Thymus (tissue), 11 donors: ENCODE results near the gene NEK1. TPM values are rescaled to one million over a fixed set of nuclear protein-coding genes. Genes with fewer than 3 reads are reported as not detected.

Source experiments
- DNase-seq, 9 donors: peaks; one replicate each; pipeline ENCODE4 v3.0.0-alpha.2; 2013; ENCODE audit warnings: low spot score in 9 of 9, low read depth in 6 of 9, missing footprints in 1 of 9
- H3K27ac ChIP-seq, 2 donors: one replicate each; pipeline ENCODE4 v1.5.1; 2013; ENCODE audit warnings: control low read depth in 1 of 2, low read depth in 1 of 2, low read length in 1 of 2, mild to moderate bottlenecking in 1 of 2, moderate library complexity in 1 of 2
- H3K27me3 ChIP-seq, 2 donors: one replicate each; pipeline ENCODE4 v1.5.1; 2013; ENCODE audit warnings: low read length in 1 of 2; ENCODE audit not compliant: control insufficient read depth in 2 of 2, insufficient read depth in 1 of 2
- H3K36me3 ChIP-seq, 2 donors: one replicate each; pipeline ENCODE4 v1.5.1; 2013; ENCODE audit warnings: low read length in 1 of 2, mild to moderate bottlenecking in 1 of 2, moderate library complexity in 1 of 2; ENCODE audit not compliant: control insufficient read depth in 2 of 2, insufficient read depth in 2 of 2
- H3K4me1 ChIP-seq, 2 donors: one replicate each; pipeline ENCODE4 v1.5.1; 2013; ENCODE audit warnings: low read length in 2 of 2; ENCODE audit not compliant: control insufficient read depth in 2 of 2, insufficient read depth in 2 of 2
- H3K4me3 ChIP-seq, 2 donors: one replicate each; pipeline ENCODE4 v1.5.1; 2013; ENCODE audit warnings: low read length in 2 of 2, control low read depth in 1 of 2, mild to moderate bottlenecking in 1 of 2
- H3K9me3 ChIP-seq, 2 donors: one replicate each; pipeline ENCODE4 v1.5.1; 2013; ENCODE audit warnings: low read length in 1 of 2, mild to moderate bottlenecking in 1 of 2; ENCODE audit not compliant: control insufficient read depth in 2 of 2, insufficient read depth in 1 of 2
- WGBS: extraction: QIAGEN DNeasy Blood & Tissue Kit; methylation state at CpG from one replicate; pipeline ENCODE4 v1.1.7; 2013; 5-methylcytosine and 5-hydroxymethylcytosine counted together
- polyA plus RNA-seq: library from polyadenylated mRNA; stranded (reverse); fragments of 200-250 nt; gene quantifications from one replicate; pipeline ENCODE4 v1.2.3, GENCODE V29; 2013
- total RNA-seq: library from RNA; stranded (reverse); fragments of 120-200 nt; gene quantifications from one replicate; pipeline ENCODE4 v1.2.4, GENCODE V29; 2013
- donor health status: healthy.

NEK1 gene
- total and polyA plus RNA-seq, 2 donors: 9.9 to 10.2 TPM

DNA sequence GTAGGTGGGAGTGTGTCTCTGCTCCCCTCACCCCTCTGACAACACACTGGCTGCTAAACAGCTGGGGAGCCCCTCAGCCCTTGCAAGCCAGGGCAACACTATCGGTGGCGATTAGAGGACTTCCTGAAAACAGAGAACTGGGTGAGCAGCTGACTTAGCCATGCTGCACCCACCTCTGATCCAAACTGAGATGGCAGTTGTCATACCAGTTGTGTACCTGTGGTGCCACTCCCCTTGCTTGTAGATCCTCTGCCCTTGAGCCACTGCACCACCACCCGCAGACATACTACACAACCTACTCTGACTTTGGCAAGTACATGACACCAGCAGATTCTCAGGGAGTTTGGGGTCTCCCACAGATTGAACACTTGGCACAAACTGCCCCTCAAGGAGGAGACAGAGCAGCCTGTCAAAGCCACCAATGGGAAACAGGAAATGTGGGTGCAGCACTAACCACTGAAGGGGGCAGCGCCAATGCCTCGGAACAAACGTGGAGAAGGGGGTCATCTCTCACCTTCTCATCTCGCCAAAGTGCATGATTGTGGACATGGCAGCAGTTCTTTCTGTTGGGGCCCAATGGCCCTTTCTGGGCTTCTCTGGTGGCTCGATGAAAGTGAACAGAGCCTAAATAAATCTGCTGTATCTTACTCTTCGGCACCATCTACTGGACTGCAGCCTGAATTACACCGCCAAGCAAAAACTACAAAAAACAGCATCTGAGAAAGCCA lies 119.8 kb downstream of the NEK1 start:
- Histone ChIP-seq H3K9me3 (no peaks in the 10 kb centered on the region), H3K27me3 (no peaks in the 10 kb centered on the region), H3K4me1 (peaks cover 0 to 3% of the 10 kb centered on the region in 2 donors), H3K36me3 (no peaks in the 10 kb centered on the region), H3K4me3 (no peak overlapping the region), H3K27ac (no peak overlapping the region)
- DNase-seq: peak in 8 of 9 donors; percentile 15 to 62 (median 28)
- WGBS: 79% methylated on average over 10 of the region's 10 CpGs

DNA sequence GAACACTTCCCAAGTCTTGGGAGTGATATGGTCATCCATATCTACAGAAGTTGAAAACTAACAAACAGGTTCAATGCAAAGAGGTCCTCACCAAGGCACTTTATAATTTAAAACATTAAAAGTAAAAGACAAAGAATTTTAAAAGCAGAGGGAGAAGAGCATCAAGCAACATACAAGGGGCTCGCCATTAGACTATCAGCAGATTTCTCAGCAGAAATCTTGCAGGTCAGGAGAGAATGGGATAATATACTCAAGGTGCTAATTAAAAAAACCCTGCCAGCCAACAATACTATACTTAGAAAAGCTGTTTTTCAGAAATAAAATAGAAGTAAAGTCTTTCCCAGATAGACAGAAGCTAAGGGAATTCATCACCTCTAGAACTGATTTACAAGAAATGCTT lies 121.2 kb downstream of the NEK1 start:
- no peaks in the 10 kb centered on the region for H3K9me3 ChIP-seq
- no peak overlapping the region for H3K4me3 ChIP-seq
- no peaks in the 10 kb centered on the region for H3K36me3 ChIP-seq
- H3K27ac ChIP-seq: no peak overlapping the region
- peaks cover 0 to 3% of the 10 kb centered on the region in 2 donors for H3K4me1 ChIP-seq
- H3K27me3 ChIP-seq: no peaks in the 10 kb centered on the region
- no peak for DNase-seq
- 97% methylated on average over 1 of the region's 1 CpG for WGBS

DNA sequence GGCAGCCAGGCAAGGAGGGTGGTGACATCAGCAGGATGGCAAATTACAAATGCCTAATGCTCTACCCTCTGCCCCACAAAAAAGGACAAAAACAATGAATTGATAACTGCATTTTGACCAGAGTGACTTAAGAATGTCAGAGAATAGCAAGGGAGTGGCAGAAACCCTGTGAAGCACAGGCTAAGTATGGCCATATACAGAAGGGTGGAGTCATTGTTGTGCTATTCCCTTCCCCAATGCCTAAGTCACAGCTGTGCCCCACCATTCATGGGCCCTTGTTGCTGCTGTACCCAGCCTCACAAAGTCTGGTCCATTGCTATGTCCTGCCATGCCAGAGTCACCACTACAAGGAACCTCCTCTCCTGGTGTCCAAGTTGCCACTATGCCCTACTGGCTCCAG lies 123.1 kb downstream of the NEK1 start:
- H3K27me3 ChIP-seq: no peaks in the 10 kb centered on the region
- H3K4me3 ChIP-seq: no peak overlapping the region
- H3K36me3 ChIP-seq: no peaks in the 10 kb centered on the region

DNA sequence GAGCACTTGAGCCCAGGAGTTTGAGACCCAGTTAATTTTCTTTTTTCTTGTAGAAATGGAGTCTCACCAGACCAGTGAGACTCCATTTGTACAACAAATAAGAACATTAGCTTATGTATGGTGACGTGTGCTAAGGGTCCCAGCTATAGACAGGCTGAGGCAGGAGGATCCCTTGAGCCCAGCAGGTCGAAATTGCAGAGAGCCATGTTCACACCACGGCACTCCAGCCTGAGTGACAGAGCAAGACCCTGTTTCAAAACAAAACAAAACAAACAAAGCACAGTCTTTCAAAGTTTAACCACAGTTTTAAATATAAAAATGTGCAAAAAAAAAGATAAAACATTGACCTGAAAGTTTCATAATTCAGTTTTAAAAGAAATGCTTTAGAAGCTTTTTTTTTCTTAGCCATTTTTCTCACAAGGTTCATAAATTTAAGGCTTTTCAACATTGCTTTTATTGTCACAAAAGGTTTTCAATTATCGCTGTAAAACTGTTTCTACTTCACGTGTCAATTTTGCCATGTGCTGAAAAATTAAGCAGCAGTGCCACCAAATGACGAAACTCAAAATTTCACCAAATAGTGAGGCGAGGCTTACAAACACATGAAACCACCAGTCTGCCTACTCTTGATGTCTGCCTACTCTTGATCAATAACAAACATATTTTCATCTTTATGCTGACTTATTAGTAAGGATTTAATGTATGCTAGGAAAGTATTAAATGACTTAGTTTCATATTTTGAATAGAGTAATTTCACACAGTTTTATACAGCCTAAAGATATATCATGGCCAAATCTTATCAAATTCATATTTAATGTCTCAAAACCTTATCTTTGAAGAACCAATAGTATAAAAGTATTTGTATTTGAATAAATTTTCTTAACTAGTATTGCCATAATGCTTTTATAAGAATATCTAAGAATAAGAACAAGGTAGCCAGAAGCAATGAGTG lies 126.3 kb downstream of the NEK1 start:
- H3K27ac ChIP-seq: no peak overlapping the region
- no peaks in the 10 kb centered on the region for H3K4me1 ChIP-seq
- H3K9me3 ChIP-seq: no peaks in the 10 kb centered on the region
- no peaks in the 10 kb centered on the region for H3K27me3 ChIP-seq
- peak in 8 of 9 donors; percentile 21 to 74 (median 43) for DNase-seq
- H3K36me3 ChIP-seq: no peaks in the 10 kb centered on the region
- H3K4me3 ChIP-seq: no peak overlapping the region
- 30% methylated on average over 7 of the region's 7 CpGs for whole genome bisulfite sequencing

More for the DNA sequence above, 123.1 kb downstream of the NEK1 start:
- H3K4me1 ChIP-seq: peaks cover 0 to 3% of the 10 kb centered on the region in 2 donors
- DNase-seq: no peak
- no peaks in the 10 kb centered on the region for H3K9me3 ChIP-seq
- H3K27ac ChIP-seq: no peak overlapping the region

DNA sequence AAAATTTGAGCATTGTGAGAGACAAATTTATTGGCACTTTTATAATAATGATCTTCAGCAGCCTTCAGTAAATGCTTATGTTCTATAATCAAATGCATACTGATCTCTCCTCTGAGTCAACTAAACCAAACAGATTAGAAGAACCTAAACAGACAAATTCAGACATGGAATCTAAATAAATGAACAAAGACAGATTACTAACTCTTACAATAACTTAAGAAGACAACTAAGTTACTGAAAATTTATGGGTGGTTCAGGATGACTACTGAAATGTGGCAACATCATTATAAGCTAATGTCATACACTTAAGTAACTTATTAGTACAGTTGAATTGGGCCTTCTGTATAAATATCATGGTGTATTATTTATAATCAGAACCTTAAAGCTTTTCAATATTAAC lies 127.3 kb downstream of the NEK1 start:
- Histone ChIP-seq H3K4me1 (no peaks in the 10 kb centered on the region), H3K27ac (no peak overlapping the region), H3K27me3 (no peaks in the 10 kb centered on the region), H3K9me3 (no peaks in the 10 kb centered on the region), H3K4me3 (no peak overlapping the region), H3K36me3 (no peaks in the 10 kb centered on the region)
- DNase-seq: no peak

DNA sequence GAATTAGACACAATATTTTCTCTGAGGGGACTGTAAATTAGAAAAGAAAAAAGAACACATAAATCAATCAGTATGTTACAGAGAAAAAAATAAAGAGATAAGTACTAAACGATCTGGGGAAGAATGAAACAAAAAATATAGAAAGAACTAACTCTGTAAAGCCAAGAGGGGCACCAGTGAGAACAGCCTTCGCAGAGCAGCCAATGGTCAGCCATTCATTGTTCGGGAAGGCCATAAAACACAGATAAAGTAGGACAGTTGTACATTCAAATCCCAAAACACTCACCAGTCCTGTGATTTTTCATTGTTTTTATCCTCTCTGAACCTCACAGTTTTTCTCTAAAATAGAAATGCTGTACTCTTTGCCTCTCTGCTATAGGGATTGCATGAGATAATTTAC lies 127.9 kb downstream of the NEK1 start:
- no peak overlapping the region for H3K27ac ChIP-seq
- no peak for DNase-seq
- H3K4me1 ChIP-seq: no peaks in the 10 kb centered on the region
- no peaks in the 10 kb centered on the region for H3K27me3 ChIP-seq
- H3K9me3 ChIP-seq: no peaks in the 10 kb centered on the region
- H3K36me3 ChIP-seq: no peaks in the 10 kb centered on the region
- 86% methylated on average over 3 of the region's 3 CpGs for WGBS
- H3K4me3 ChIP-seq: no peak overlapping the region

DNA sequence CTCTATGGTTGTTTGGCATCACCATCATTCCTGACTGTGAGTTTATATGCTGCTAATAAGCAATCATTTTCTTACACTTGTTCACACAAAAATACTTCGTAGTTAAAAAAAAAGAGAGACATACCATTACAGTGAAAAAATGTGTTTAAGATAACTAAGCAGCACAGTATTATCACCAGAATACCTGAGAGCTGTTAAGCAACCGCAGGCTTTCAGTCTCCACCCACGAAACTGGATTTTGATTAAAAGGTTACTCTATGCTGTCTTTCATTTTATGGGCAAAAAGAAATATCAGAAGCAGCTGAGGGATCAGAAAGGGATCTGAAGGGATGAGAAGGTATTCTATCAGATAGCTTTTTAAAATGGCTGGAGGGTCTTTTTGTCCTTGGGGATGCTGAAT lies 148.3 kb downstream of the NEK1 start:
- no peak for DNase-seq
- 98% methylated on average over 3 of the region's 3 CpGs for WGBS
- no peaks in the 10 kb centered on the region for H3K4me1 ChIP-seq
- no peaks in the 10 kb centered on the region for H3K9me3 ChIP-seq
- no peaks in the 10 kb centered on the region for H3K27me3 ChIP-seq
- H3K27ac ChIP-seq: no peak overlapping the region
- no peak overlapping the region for H3K4me3 ChIP-seq
- peaks cover 0 to 7% of the 10 kb centered on the region in 2 donors for H3K36me3 ChIP-seq

DNA sequence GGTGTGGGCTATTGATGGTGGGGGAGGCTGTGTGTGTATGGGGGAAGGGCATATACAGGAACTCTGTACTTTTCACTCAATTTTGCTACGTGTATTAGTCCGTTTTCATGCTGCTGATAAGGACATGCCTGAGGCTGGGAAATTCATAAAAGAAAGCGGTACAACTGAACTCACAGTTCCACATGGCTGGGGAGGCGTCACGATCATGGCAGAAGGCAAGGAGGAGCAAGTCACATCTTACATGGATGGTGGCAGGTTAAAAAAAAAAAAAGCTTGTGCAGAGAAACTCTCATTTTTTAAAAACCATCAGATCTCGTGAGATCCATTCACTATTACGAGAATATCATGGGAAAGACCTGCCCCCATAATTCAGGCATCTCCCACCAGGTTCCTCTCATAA lies 152.3 kb downstream of the NEK1 start:
- Histone ChIP-seq H3K27me3 (no peaks in the 10 kb centered on the region), H3K36me3 (peaks cover 0 to 7% of the 10 kb centered on the region in 2 donors), H3K4me3 (no peak overlapping the region), H3K27ac (no peak overlapping the region), H3K4me1 (no peaks in the 10 kb centered on the region), H3K9me3 (no peaks in the 10 kb centered on the region)
- no peak for DNase-seq
- WGBS: 98% methylated on average over 7 of the region's 7 CpGs

DNA sequence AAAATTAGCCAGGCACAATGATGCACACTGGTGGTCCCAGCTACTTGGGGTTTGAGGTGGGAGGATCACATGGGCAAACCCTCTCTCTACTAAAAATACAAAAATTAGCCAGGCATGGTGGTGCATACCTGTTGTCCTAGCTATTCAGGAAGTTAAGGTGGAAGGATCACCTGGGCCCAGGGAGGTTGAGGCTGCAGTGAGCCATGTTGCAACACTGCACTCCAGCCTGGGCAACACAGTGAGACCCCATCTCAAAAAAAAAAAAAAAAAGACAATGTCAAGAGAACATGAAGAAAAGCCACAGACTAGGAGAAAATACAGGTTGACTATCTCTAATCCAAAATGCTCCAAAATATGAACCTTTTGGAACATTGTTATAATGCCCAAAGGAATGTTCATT lies 153.8 kb downstream of the NEK1 start:
- Histone ChIP-seq H3K9me3 (no peaks in the 10 kb centered on the region), H3K27ac (no peak overlapping the region), H3K4me3 (no peak overlapping the region), H3K27me3 (no peaks in the 10 kb centered on the region), H3K36me3 (peaks cover 0 to 7% of the 10 kb centered on the region in 2 donors), H3K4me1 (no peaks in the 10 kb centered on the region)
- no peak for DNase-seq
